ENCODE measurements around the gene PRAMEF1. TPM values are rescaled to one million over a fixed set of nuclear protein-coding genes. Genes with fewer than 3 reads are reported as not detected.

The PRAMEF1 gene
- total and polyA plus RNA-seq, 2 of the 4 experiments (the other 2 are of a cell fraction): not detected

- H3K27me3 ChIP-seq (ENCODE audit: control insufficient read depth, insufficient read depth, low read length): no peaks in the 10 kb centered on the region
- no peak overlapping the region for H3K23ac ChIP-seq (ENCODE audit: low read depth, low read length)
- H4K5ac ChIP-seq (ENCODE audit: low read depth, low read length): no peak overlapping the region
- H3K4me2 ChIP-seq (ENCODE audit: low read depth, low read length): no peak overlapping the region
- DNase-seq (no peak), ATAC-seq (ENCODE audit: low read depth) (no peak)
- peaks cover 24% of the 10 kb centered on the region for H3K9me3 ChIP-seq (ENCODE audit: control insufficient read depth, insufficient read depth, low read length)
- H2BK5ac ChIP-seq (ENCODE audit: low read depth, low read length, poor library complexity, severe bottlenecking): no peak overlapping the region
- no peak for TF ChIP-seq MXI1 (IDR thresholded peaks at IDR 0.05; ENCODE audit: borderline replicate concordance, low read depth, low read length)
- no peak for TF ChIP-seq NFE2L2 (IDR thresholded peaks at IDR 0.05; ENCODE audit: low read depth, low read length)
- TF ChIP-seq, protein P1, sequence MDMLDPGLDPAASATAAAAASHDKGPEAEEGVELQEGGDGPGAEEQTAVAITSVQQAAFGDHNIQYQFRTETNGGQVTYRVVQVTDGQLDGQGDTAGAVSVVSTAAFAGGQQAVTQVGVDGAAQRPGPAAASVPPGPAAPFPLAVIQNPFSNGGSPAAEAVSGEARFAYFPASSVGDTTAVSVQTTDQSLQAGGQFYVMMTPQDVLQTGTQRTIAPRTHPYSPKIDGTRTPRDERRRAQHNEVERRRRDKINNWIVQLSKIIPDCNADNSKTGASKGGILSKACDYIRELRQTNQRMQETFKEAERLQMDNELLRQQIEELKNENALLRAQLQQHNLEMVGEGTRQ (IDR thresholded peaks at IDR 0.05; ENCODE audit: low read depth, low read length): no peak
- no peak for TF ChIP-seq RFX5 (IDR thresholded peaks at IDR 0.05; ENCODE audit: low read depth, low read length)
- no peak for TF ChIP-seq RAD21 (IDR thresholded peaks at IDR 0.05; ENCODE audit: low read length)
- no peak for TF ChIP-seq FOS (IDR thresholded peaks at IDR 0.05; ENCODE audit: low read depth, low read length)
- no peak for TF ChIP-seq POLR2A (IDR thresholded peaks at IDR 0.05; ENCODE audit: low read depth, low read length)
- TF ChIP-seq MAZ (IDR thresholded peaks at IDR 0.05; ENCODE audit: borderline replicate concordance, low read depth, low read length): no peak
- no peak for TF ChIP-seq BHLHE40 (IDR thresholded peaks at IDR 0.05; ENCODE audit: low read depth, low read length)
- no peak for TF ChIP-seq SMC3 (IDR thresholded peaks at IDR 0.05; ENCODE audit: low read depth, low read length)
- no peak for TF ChIP-seq CHD1 (IDR thresholded peaks at IDR 0.05; ENCODE audit: low read depth, low read length)
- no peak for TF ChIP-seq CEBPB (IDR thresholded peaks at IDR 0.05; ENCODE audit: low read depth, low read length)
- TF ChIP-seq, protein P2, sequence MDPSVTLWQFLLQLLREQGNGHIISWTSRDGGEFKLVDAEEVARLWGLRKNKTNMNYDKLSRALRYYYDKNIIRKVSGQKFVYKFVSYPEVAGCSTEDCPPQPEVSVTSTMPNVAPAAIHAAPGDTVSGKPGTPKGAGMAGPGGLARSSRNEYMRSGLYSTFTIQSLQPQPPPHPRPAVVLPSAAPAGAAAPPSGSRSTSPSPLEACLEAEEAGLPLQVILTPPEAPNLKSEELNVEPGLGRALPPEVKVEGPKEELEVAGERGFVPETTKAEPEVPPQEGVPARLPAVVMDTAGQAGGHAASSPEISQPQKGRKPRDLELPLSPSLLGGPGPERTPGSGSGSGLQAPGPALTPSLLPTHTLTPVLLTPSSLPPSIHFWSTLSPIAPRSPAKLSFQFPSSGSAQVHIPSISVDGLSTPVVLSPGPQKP (IDR thresholded peaks at IDR 0.05; ENCODE audit: borderline replicate concordance, low read depth, low read length): no peak
- no peak for TF ChIP-seq MAFK (IDR thresholded peaks at IDR 0.05; ENCODE audit: low read depth, low read length)
- TF ChIP-seq RCOR1 (IDR thresholded peaks at IDR 0.05; ENCODE audit: insufficient replicate concordance, low read length): no peak
- TF ChIP-seq CTCF (conservative IDR thresholded peaks at IDR 0.05; ENCODE audit: low read depth, low read length): no peak
- H3K27ac ChIP-seq (ENCODE audit: insufficient read depth, low read length): no peak overlapping the region
- H3K4ac ChIP-seq (ENCODE audit: low read depth, low read length): no peak overlapping the region
- dilution Hi-C loops (cut with HindIII; ENCODE audit: low sequenced_read_pairs, unreplicated experiment): no loop called here
- no peak overlapping the region for H2AK9ac ChIP-seq (replicated peaks; ENCODE audit: low read depth, low read length, poor library complexity)
- no peaks in the 10 kb centered on the region for H3K36me3 ChIP-seq (ENCODE audit: control insufficient read depth, insufficient read depth, low read length)
- intact Hi-C loops (cut with micrococcal nuclease): no loop called here
- H2BK120ac ChIP-seq (ENCODE audit: low read depth, low read length): no peak overlapping the region
- no peak overlapping the region for H4K91ac ChIP-seq (ENCODE audit: insufficient read depth, low read depth, low read length)
- H2BK15ac ChIP-seq (ENCODE audit: low read depth, low read length): no peak overlapping the region
- ChIA-PET CTCF (no interaction called here), POLR2A (ENCODE audit: unreplicated experiment) (no interaction called here)
- no peak overlapping the region for H2AFZ ChIP-seq (replicated peaks; ENCODE audit: low read length, poor library complexity)
- 92% methylated on average over 4 of the region's 15 CpGs; no CpG with 5 or more reads in 1 of the 2 experiments for WGBS, 2 experiments (ENCODE audit: extremely low coverage in 2 of 2, insufficient read length in 1 of 2)
- BruUV-seq (replicated peaks): no TSS peak
- H3K56ac ChIP-seq (ENCODE audit: extremely low read depth, insufficient read depth, low read length): no peak overlapping the region
- H2BK20ac ChIP-seq (ENCODE audit: low read depth, low read length): no peak overlapping the region
- H3K4me1 ChIP-seq (ENCODE audit: control insufficient read depth, insufficient read depth, low read length): no peaks in the 10 kb centered on the region
- no peak overlapping the region for H3K14ac ChIP-seq (replicated peaks; ENCODE audit: low read depth, low read length)
- no peaks in the 10 kb centered on the region for H3K79me1 ChIP-seq (ENCODE audit: low read depth in 1 of 2, low read length in 2 of 2)
- H3K9me1 ChIP-seq (ENCODE audit: insufficient read depth, low read length): no peaks in the 10 kb centered on the region
- in situ Hi-C loops (cut with MboI; ENCODE audit: low sequenced_read_pairs): no loop called here
- no peaks in the 10 kb centered on the region for H4K20me1 ChIP-seq (ENCODE audit: insufficient read depth, low read length)
- H3K9ac ChIP-seq (ENCODE audit: low read depth, low read length): no peak overlapping the region
- H2AK5ac ChIP-seq (ENCODE audit: low read depth, low read length): no peak overlapping the region
- no peak overlapping the region for H3K18ac ChIP-seq (ENCODE audit: low read depth, low read length)
- H3K4me3 ChIP-seq (ENCODE audit: insufficient read depth, low read depth, low read length): no peak overlapping the region
- no peak overlapping the region for H4K8ac ChIP-seq (ENCODE audit: low read depth in 2 of 2, low read length in 2 of 2)
These were observed 14.2 kb upstream of the PRAMEF1 start for GRCh38 chr1:12776801-12777557.

Data from IMR-90 (cell line).